ENCODE data around the gene CHRND.

CHRND gene

GRCh38 chr2:232502511-232502910 is 23.4 kb upstream of the CHRND start:
- DNase-seq (ENCODE audit: low read depth, low spot score), result no peak
- no peak overlapping the region for H3K27ac ChIP-seq

- H3K27ac ChIP-seq, result no peak overlapping the region
- DNase-seq (ENCODE audit: low read depth, low spot score), result no peak
These were observed 22.8 kb upstream of the CHRND start for GRCh38 chr2:232502911-232503808.

- H3K27ac ChIP-seq, result no peak overlapping the region
- no peak for DNase-seq (ENCODE audit: low read depth, low spot score)
These were observed 22.1 kb upstream of the CHRND start for GRCh38 chr2:232503809-232504323.

- no peak for DNase-seq (ENCODE audit: low read depth, low spot score)
- H3K27ac ChIP-seq, result no peak overlapping the region
These were observed 21.5 kb upstream of the CHRND start for GRCh38 chr2:232504438-232504837.

DNA sequence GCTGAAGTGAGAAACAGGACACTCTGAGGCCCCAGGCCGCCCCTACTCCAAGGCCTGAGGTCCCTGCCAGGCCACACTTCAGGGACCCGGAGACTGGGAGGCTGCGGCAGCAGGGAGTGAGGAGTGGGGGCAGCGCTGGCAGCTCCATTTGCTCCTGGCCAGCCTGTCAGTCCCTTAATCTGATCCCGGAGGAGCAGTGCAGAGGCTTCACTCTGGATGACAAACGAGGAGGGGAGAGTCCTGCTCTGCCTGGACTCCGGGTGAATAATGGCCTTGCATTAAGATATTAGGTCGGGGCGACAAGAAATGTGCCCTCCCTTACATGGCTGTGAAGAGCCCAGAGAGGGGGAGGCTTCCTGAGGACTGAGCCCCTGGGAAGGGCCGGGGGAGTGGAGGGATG is 20.1 kb upstream of the CHRND start:
- DNase-seq (ENCODE audit: low read depth, low spot score), result no peak

GRCh38 chr2:232506709-232507108 is 19.3 kb upstream of the CHRND start:
- DNase-seq (ENCODE audit: low read depth, low spot score), result no peak
- no peak overlapping the region for H3K27ac ChIP-seq

More for the DNA sequence above, 20.1 kb upstream of the CHRND start:
- no peak overlapping the region for H3K27ac ChIP-seq

DNA sequence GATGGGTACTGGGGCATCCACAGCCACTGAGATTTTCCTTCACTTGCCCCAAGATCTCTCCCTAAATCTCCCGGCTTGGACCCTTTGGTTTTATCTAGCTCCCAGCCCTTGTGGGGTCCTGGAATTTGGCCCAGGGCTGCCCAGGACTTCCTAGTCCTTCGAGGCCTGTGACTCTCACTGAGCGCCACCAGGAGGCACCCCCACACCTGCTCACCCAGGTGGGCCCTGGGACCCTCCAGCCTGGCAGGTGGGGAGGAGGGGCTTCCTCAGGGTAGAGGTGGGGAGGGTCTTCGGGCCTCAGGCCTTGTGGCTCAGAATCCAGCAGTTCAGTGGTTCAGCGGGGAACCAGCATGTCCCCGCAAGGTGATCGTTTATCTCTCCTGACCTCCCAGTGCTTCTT is 17.7 kb upstream of the CHRND start:
- no peak overlapping the region for H3K27ac ChIP-seq
- no peak for DNase-seq (ENCODE audit: low read depth, low spot score)

GRCh38 chr2:232511336-232511890 is 14.5 kb upstream of the CHRND start:
- no peak overlapping the region for H3K27ac ChIP-seq
- no peak for DNase-seq (ENCODE audit: low read depth, low spot score)

DNA sequence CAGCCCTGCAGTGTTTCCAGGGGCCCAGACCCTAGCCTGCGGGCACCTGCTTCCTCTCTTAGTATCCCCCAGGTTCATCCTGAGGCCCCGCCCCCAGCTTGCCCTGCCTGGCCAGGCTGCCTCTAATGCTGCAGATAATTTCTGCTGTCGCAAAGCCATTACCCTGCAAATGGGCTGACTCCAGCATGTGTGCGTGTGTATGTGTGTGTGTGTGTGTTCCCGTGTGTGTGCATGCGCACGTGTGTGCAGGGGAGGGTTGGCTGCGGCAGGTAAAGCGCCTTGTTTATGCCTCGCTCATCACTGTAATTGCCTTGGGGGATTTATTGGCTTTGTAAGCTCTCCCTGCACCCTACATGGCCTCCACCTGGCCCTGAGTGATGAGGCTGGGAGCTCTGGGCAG is 13.4 kb upstream of the CHRND start:
- H3K27ac ChIP-seq, result no peak overlapping the region
- DNase-seq (ENCODE audit: low read depth, low spot score), result no peak

- no peak for DNase-seq (ENCODE audit: low read depth, low spot score)
- no peak overlapping the region for H3K27ac ChIP-seq
These were observed 12.6 kb upstream of the CHRND start for GRCh38 chr2:232513353-232513752.

- no peak for DNase-seq (ENCODE audit: low read depth, low spot score)
- no peak overlapping the region for H3K27ac ChIP-seq
These were observed 10.3 kb upstream of the CHRND start for GRCh38 chr2:232515639-232516038.

- no peak for DNase-seq (ENCODE audit: low read depth, low spot score)
- H3K27ac ChIP-seq, result no peak overlapping the region
These were observed 9.4 kb upstream of the CHRND start for GRCh38 chr2:232516551-232516950.

- H3K27ac ChIP-seq, result no peak overlapping the region
- no peak for DNase-seq (ENCODE audit: low read depth, low spot score)
These were observed 7.1 kb upstream of the CHRND start for GRCh38 chr2:232518844-232519243.

GRCh38 chr2:232519581-232520438 is 6.2 kb upstream of the CHRND start, which contains the start of gene PRSS56:
PRSS56 (plus strand) TSS chr2:232520388; CDS start chr2:232520599, 211 bp downstream.
- H3K27ac ChIP-seq, result no peak within 1 kb of the TSS
- no peak for DNase-seq (ENCODE audit: low read depth, low spot score)

- no peak for DNase-seq (ENCODE audit: low read depth, low spot score)
- H3K27ac ChIP-seq, result no peak overlapping the region
These were observed 5.5 kb upstream of the CHRND start for GRCh38 chr2:232520489-232520888.

GRCh38 chr2:232521098-232521497 is 4.9 kb upstream of the CHRND start:
- no peak for DNase-seq (ENCODE audit: low read depth, low spot score)
- H3K27ac ChIP-seq, result no peak overlapping the region

- H3K27ac ChIP-seq, result no peak overlapping the region
- no peak for DNase-seq (ENCODE audit: low read depth, low spot score)
These were observed 3.9 kb upstream of the CHRND start for GRCh38 chr2:232521959-232522622.

DNA sequence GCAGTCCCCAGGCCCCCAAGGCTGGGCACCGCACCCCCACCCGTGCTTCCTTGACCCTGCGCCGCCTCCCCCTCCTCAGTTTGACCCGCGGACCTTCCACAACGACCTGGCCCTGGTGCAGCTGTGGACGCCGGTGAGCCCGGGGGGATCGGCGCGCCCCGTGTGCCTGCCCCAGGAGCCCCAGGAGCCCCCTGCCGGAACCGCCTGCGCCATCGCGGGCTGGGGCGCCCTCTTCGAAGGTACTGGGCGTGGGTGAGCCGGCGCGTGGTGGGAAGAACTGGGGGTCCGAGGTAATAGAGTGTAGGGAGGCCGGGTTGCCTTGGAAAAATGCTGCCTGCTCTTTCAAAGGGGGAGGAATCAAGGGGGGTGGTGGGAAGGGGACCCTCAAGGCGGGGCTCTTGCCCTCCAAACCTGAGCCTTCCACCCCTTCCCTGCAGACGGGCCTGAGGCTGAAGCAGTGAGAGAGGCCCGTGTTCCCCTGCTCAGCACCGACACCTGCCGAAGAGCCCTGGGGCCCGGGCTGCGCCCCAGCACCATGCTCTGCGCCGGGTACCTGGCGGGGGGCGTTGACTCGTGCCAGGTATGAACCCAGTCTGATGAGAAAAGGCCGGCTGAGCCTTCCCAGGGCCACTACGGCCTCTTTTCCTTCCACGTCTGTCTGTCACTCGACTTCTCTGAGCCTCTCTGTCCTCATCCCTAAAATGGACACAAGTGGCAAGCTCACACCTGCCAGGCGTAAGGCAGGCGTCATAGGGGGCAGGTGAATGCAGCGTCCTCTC is 3.1 kb upstream of the CHRND start:
- no peak overlapping the region for H3K27ac ChIP-seq
- no peak for DNase-seq (ENCODE audit: low read depth, low spot score)

DNA sequence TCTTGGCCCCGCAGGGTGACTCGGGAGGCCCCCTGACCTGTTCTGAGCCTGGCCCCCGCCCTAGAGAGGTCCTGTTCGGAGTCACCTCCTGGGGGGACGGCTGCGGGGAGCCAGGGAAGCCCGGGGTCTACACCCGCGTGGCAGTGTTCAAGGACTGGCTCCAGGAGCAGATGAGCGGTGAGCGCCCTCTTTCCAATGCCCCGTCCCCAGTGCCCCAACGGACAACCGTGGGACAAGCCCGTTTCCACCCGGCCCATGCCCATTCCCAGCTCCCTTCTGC is 2.6 kb upstream of the CHRND start:
- no peak overlapping the region for H3K27ac ChIP-seq
- no peak for DNase-seq (ENCODE audit: low read depth, low spot score)
